ENCODE results near the gene SLC44A3. TPM values are rescaled to one million over a fixed set of nuclear protein-coding genes. Genes with fewer than 3 reads are reported as not detected.
"Not testable (repeated sequence)": the region's sequence is repeated elsewhere in the genome, so short reads cannot be mapped to it uniquely, and the experiment has no call there.

SLC44A3 gene
- total RNA-seq, 1 donor from 2014 or later, result 19.3 TPM

- H3K27me3 ChIP-seq (ENCODE audit: low read depth), result no peaks in the 10 kb centered on the region
- intact Hi-C loops (cut with DNase I), result no loop called here
- no peaks in the 10 kb centered on the region for H3K9me3 ChIP-seq
- H3K36me3 ChIP-seq, result peaks cover 3% of the 10 kb centered on the region
- no peak overlapping the region for H3K4me3 ChIP-seq
- H3K4me1 ChIP-seq, result peaks cover 13% of the 10 kb centered on the region
- no peak for TF ChIP-seq CTCF (IDR thresholded peaks at IDR 0.05)
- H3K27ac ChIP-seq, result no peak overlapping the region
- ATAC-seq, result no peak
- DNase-seq, result no peak
Observed at GRCh38 chr1:94935034-94935433, 114.9 kb downstream of the SLC44A3 start.

- no peaks in the 10 kb centered on the region for H3K27me3 ChIP-seq (ENCODE audit: low read depth)
- intact Hi-C loops (cut with DNase I), result no loop called here
- H3K27ac ChIP-seq, result no peak overlapping the region
Observed at GRCh38 chr1:94935476-94935875, 115.3 kb downstream of the SLC44A3 start.

GRCh38 chr1:94936861-94937620, 116.9 kb downstream of the SLC44A3 start:
- H3K4me3 ChIP-seq, result no peak overlapping the region
- H3K27ac ChIP-seq, result no peak overlapping the region
- no peaks in the 10 kb centered on the region for H3K9me3 ChIP-seq
- intact Hi-C loops (cut with DNase I), result no loop called here
- no peak for TF ChIP-seq CTCF (IDR thresholded peaks at IDR 0.05)
- no peaks in the 10 kb centered on the region for H3K27me3 ChIP-seq (ENCODE audit: low read depth)
- H3K4me1 ChIP-seq, result no peaks in the 10 kb centered on the region
- DNase-seq, result no peak
- ATAC-seq, result peak in 1 of 2 donors; percentile 55
- peaks cover 3% of the 10 kb centered on the region for H3K36me3 ChIP-seq

More at GRCh38 chr1:94935476-94935875, 115.3 kb downstream of the SLC44A3 start:
- no peaks in the 10 kb centered on the region for H3K9me3 ChIP-seq
- peaks cover 3% of the 10 kb centered on the region for H3K36me3 ChIP-seq
- peaks cover 9% of the 10 kb centered on the region for H3K4me1 ChIP-seq
- ATAC-seq, result no peak
- TF ChIP-seq CTCF (IDR thresholded peaks at IDR 0.05), result no peak
- no peak overlapping the region for H3K4me3 ChIP-seq
- no peak for DNase-seq

- intact Hi-C loops (cut with DNase I), result no loop called here
- Histone ChIP-seq H3K27ac (no peak overlapping the region), H3K36me3 (peaks cover 3% of the 10 kb centered on the region), H3K4me1 (no peaks in the 10 kb centered on the region), H3K4me3 (no peak overlapping the region), H3K9me3 (no peaks in the 10 kb centered on the region), H3K27me3 (ENCODE audit: low read depth) (no peaks in the 10 kb centered on the region)
- no peak for ATAC-seq
- TF ChIP-seq CTCF (IDR thresholded peaks at IDR 0.05), result no peak
- no peak for DNase-seq
Observed at GRCh38 chr1:94937820-94938219, 117.7 kb downstream of the SLC44A3 start.

- Histone ChIP-seq H3K27ac (no peak overlapping the region), H3K27me3 (ENCODE audit: low read depth) (no peaks in the 10 kb centered on the region), H3K4me1 (no peaks in the 10 kb centered on the region), H3K36me3 (no peaks in the 10 kb centered on the region), H3K9me3 (no peaks in the 10 kb centered on the region), H3K4me3 (no peak overlapping the region)
- ATAC-seq, result no peak
- TF ChIP-seq CTCF (IDR thresholded peaks at IDR 0.05), result no peak
- DNase-seq, result no peak
- intact Hi-C loops (cut with DNase I), result no loop called here
Observed at GRCh38 chr1:94940738-94941137, 120.6 kb downstream of the SLC44A3 start.

- ATAC-seq; H3K36me3 ChIP-seq; intact Hi-C loops (cut with DNase I); H3K4me3 ChIP-seq; H3K4me1 ChIP-seq; H3K27ac ChIP-seq; DNase-seq; H3K27me3 ChIP-seq (ENCODE audit: low read depth); H3K9me3 ChIP-seq: not testable (repeated sequence)
Observed at GRCh38 chr1:94941480-94941879, 121.3 kb downstream of the SLC44A3 start.

Data from lower lobe of right lung (tissue), 2 donors.